OCI-LY3 (cell line): ENCODE data around the gene SOX8.

Source experiments
- H2AFZ ChIP-seq: fragments of 200-600, 300-600 bp; shearing (Covaris generic); 2 replicates; pipeline ENCODE4 v1.6.0; 2014; ENCODE audit warnings: antibody characterized with exemption, low read depth, low read length
- H3K27ac ChIP-seq: fragments of 200-600, 300-600 bp; sonication (generic); 2 replicates; pipeline ENCODE4 v1.5.1; 2014; ENCODE audit warnings: mild to moderate bottlenecking, low read length, moderate library complexity, mixed read lengths
- H3K27me3 ChIP-seq: fragments of 200-600, 300-600 bp; sonication (generic); 2 replicates; pipeline ENCODE4 v1.6.1; 2014; ENCODE audit warnings: low read depth, low read length, mixed read lengths
- H3K36me3 ChIP-seq: fragments of 200-600, 300-600 bp; sonication (generic); replicated peaks from 2 replicates; pipeline ENCODE3; 2014; ENCODE audit warnings: low read depth, low read length, mixed read lengths
- H3K4me1 ChIP-seq: fragments of 300-600, 200-600 bp; sonication (generic); 2 replicates; pipeline ENCODE4 v1.6.1; 2014; ENCODE audit warnings: low read length, mixed read lengths
- H3K4me2 ChIP-seq: fragments of 200-600, 300-600 bp; sonication (generic); 2 replicates; pipeline ENCODE4 v1.6.1; 2014; ENCODE audit warnings: low read length, mixed read lengths
- H3K4me3 ChIP-seq: fragments of 300-600, 200-600 bp; sonication (generic); 2 replicates; pipeline ENCODE4 v1.5.1; 2014; ENCODE audit warnings: antibody characterized with exemption, mild to moderate bottlenecking, low read length, moderate library complexity
- H3K79me2 ChIP-seq: fragments of 300-600, 200-600 bp; shearing (Covaris generic); 2 replicates; pipeline ENCODE4 v1.6.1; 2014; ENCODE audit warnings: mild to moderate bottlenecking, low read length, mixed read lengths
- H3K9ac ChIP-seq: fragments of 300-600, 200-600 bp; shearing (Covaris generic); 2 replicates; pipeline ENCODE4 v1.6.0; 2014; ENCODE audit warnings: mild to moderate bottlenecking, low read length, moderate library complexity
- H3K9me3 ChIP-seq: fragments of 200-600, 300-600 bp; shearing (Covaris generic); 2 replicates; pipeline ENCODE4 v1.6.1; 2014; ENCODE audit warnings: low read length, mixed read lengths; ENCODE audit not compliant: insufficient read depth
- H4K20me1 ChIP-seq: fragments of 200-600, 300-600 bp; sonication (generic); 2 replicates; pipeline ENCODE4 v1.6.1; 2016; ENCODE audit warnings: low read length, mixed read lengths; ENCODE audit not compliant: insufficient read depth
- EZH2phosphoT487 ChIP-seq: fragments of 200-600 bp; shearing (Covaris generic); IDR thresholded peaks from 2 replicates; pipeline ENCODE4 v1.6.1; 2018; ENCODE audit warnings: antibody characterized with exemption, mixed run types, low read depth
- TF ChIP-seq, protein P1 (sequence below): fragments of 200-600, 300-600 bp; sonication (generic); IDR thresholded peaks from 2 replicates; pipeline ENCODE4 v1.5.1; 2014; ENCODE audit warnings: antibody characterized with exemption, low read length, low read depth

SOX8 gene

DNA sequence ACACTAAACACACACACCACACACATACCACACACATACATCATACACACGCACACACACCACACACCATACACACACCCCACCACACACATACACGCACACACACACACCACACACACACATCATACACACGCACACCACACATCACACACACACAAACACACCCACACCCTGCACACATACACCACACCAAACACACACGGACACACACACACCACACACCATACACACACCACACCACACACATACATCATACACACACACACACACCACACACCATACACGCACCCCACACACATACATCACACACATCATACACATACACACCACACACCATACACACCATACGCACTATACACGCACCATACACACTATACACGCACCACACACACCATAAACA lies 3.7 kb upstream of the SOX8 start:
- Histone ChIP-seq H3K9ac (no peak overlapping the region), H3K4me2 (no peak overlapping the region), H3K4me3 (no peak overlapping the region), H3K79me2 (no peaks in the 10 kb centered on the region), H2AFZ (no peak overlapping the region), H3K27me3 (no peaks in the 10 kb centered on the region), H3K9me3 (no peaks in the 10 kb centered on the region), H3K36me3 (no peaks in the 10 kb centered on the region), H4K20me1 (no peaks in the 10 kb centered on the region), H3K4me1 (no peaks in the 10 kb centered on the region), H3K27ac (no peak overlapping the region)
- TF ChIP-seq EZH2phosphoT487 = no peak
- TF ChIP-seq, protein P1, sequence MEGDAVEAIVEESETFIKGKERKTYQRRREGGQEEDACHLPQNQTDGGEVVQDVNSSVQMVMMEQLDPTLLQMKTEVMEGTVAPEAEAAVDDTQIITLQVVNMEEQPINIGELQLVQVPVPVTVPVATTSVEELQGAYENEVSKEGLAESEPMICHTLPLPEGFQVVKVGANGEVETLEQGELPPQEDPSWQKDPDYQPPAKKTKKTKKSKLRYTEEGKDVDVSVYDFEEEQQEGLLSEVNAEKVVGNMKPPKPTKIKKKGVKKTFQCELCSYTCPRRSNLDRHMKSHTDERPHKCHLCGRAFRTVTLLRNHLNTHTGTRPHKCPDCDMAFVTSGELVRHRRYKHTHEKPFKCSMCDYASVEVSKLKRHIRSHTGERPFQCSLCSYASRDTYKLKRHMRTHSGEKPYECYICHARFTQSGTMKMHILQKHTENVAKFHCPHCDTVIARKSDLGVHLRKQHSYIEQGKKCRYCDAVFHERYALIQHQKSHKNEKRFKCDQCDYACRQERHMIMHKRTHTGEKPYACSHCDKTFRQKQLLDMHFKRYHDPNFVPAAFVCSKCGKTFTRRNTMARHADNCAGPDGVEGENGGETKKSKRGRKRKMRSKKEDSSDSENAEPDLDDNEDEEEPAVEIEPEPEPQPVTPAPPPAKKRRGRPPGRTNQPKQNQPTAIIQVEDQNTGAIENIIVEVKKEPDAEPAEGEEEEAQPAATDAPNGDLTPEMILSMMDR = no peak

DNA sequence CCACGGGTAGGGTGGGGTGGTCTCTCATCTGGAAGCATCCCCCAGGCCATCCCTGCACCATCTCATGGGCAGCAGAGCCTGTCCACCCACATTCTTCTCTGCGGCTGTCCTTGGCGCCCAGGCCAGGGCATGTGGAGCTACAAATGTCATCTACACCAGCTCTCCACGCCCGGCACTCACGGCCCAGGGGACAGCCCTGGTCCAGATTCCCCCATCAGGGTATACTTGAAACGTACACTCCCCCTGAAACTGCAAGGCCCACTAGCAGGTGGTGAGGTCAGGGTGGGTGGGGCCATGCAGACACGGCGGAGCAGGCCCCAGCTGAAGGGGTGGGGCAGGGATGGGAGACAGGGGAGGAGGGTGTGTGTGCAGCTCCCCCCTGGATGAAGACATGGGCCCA lies 3.2 kb upstream of the SOX8 start:
- no peak overlapping the region for H3K9ac ChIP-seq
- no peaks in the 10 kb centered on the region for H3K79me2 ChIP-seq
- H3K4me3 ChIP-seq = no peak overlapping the region
- TF ChIP-seq EZH2phosphoT487 = no peak
- TF ChIP-seq, protein P1 = no peak
- H3K36me3 ChIP-seq = no peaks in the 10 kb centered on the region
- no peaks in the 10 kb centered on the region for H3K27me3 ChIP-seq
- H4K20me1 ChIP-seq = no peaks in the 10 kb centered on the region
- H3K4me2 ChIP-seq = no peak overlapping the region
- H3K4me1 ChIP-seq = no peaks in the 10 kb centered on the region
- no peak overlapping the region for H2AFZ ChIP-seq
- H3K27ac ChIP-seq = no peak overlapping the region
- H3K9me3 ChIP-seq = no peaks in the 10 kb centered on the region

DNA sequence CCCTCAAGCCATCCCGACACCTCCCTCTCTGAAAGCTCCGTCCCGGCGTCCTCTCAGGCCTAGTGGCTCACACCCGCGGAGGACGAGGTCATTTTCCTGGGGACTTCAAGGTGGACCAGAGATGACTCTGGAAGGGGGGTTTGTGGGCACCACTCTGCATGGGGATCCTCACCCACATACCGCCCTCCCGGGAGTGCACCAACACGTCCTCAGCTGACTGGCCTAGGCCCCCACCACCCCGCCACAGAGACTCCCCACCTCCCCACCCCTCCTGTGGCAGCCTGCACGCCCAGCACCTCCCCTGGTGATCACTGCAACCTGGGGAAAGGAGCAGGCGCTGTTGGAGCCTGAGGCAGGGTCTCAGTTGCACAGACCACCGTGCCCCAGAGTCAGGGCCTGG lies 2.4 kb upstream of the SOX8 start:
- no peak overlapping the region for H2AFZ ChIP-seq
- TF ChIP-seq EZH2phosphoT487 = no peak
- TF ChIP-seq, protein P1 = no peak
- no peak overlapping the region for H3K4me2 ChIP-seq
- H3K79me2 ChIP-seq = no peaks in the 10 kb centered on the region
- H3K27ac ChIP-seq = no peak overlapping the region
- no peaks in the 10 kb centered on the region for H4K20me1 ChIP-seq
- no peaks in the 10 kb centered on the region for H3K36me3 ChIP-seq
- H3K4me1 ChIP-seq = no peaks in the 10 kb centered on the region
- no peaks in the 10 kb centered on the region for H3K27me3 ChIP-seq
- H3K9ac ChIP-seq = no peak overlapping the region
- H3K9me3 ChIP-seq = no peaks in the 10 kb centered on the region
- no peak overlapping the region for H3K4me3 ChIP-seq

DNA sequence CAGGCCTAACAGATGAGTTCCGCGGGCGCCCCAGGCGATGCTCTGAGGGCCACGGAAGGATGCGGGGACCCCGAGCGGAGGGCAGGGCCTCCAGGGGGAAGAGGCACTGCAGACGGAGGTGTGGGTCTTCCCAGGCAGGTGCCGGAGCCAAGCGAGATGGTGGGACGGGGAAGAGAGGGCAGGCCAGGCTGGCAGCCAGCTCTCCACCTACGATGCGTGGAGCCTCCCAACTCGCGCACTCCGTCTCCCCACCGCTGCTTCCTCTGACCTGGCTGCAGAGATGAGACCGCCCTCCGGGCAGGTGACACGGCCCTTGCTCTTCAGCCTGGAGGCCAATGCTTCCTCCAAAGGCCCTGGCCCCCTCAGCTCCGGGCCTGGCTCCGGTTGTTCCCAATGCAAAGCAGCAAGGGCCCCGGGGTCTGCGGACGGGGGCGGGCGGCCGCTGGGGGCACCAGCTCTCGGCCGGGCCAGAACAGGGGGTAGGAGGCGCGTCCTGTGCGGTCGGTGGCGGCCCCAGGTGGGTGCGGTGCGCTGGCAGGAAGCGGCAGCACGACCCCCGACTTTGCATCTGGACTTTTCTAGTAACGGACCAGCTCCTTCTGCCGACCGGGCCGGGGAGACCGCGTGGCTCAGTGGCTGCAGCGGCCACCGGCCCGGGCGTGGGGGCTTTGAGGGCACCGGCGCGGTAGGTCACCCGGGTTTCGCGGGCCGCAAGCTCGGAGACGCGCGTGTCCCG lies 1.5 kb upstream of the SOX8 start:
- Histone ChIP-seq H3K9ac (no peak overlapping the region), H3K4me1 (no peaks in the 10 kb centered on the region), H3K36me3 (no peaks in the 10 kb centered on the region), H3K79me2 (no peaks in the 10 kb centered on the region), H4K20me1 (no peaks in the 10 kb centered on the region), H3K4me3 (no peak overlapping the region), H3K9me3 (no peaks in the 10 kb centered on the region), H3K27ac (no peak overlapping the region), H3K27me3 (no peaks in the 10 kb centered on the region), H3K4me2 (no peak overlapping the region), H2AFZ (no peak overlapping the region)
- TF ChIP-seq, protein P1 = no peak
- TF ChIP-seq EZH2phosphoT487 = no peak
